ENCODE measurements around the gene MTF1.

Gene MTF1

GRCh38 chr1:37824001-37824400, 35.4 kb downstream of the MTF1 start:
- peaks cover 37% of the 10 kb centered on the region for H3K36me3 ChIP-seq (ENCODE audit: insufficient read depth, low read length)

GRCh38 chr1:37822906-37823815, 36.2 kb downstream of the MTF1 start:
- H3K36me3 ChIP-seq (ENCODE audit: insufficient read depth, low read length) = peaks cover 37% of the 10 kb centered on the region
- H3K27ac ChIP-seq (ENCODE audit: low read depth, low read length) = no peak overlapping the region
- no peaks in the 10 kb centered on the region for H3K9me3 ChIP-seq (ENCODE audit: low read length)
- no peaks in the 10 kb centered on the region for H3K4me1 ChIP-seq (ENCODE audit: insufficient read depth, low read length)
- no peak overlapping the region for H3K9ac ChIP-seq (ENCODE audit: low read length)
- no peaks in the 10 kb centered on the region for H3K27me3 ChIP-seq (ENCODE audit: control insufficient read depth in 1 of 2, insufficient read depth in 2 of 2, low read length in 2 of 2)
- no peak overlapping the region for H3K4me3 ChIP-seq (ENCODE audit: low read depth in 1 of 2, low read length in 2 of 2)

More at GRCh38 chr1:37824001-37824400, 35.4 kb downstream of the MTF1 start:
- Histone ChIP-seq H3K9me3 (ENCODE audit: low read length) (no peaks in the 10 kb centered on the region), H3K9ac (ENCODE audit: low read length) (no peak overlapping the region), H3K4me1 (ENCODE audit: insufficient read depth, low read length) (no peaks in the 10 kb centered on the region), H3K4me3 (ENCODE audit: low read depth in 1 of 2, low read length in 2 of 2) (no peak overlapping the region), H3K27me3 (ENCODE audit: control insufficient read depth in 1 of 2, insufficient read depth in 2 of 2, low read length in 2 of 2) (no peaks in the 10 kb centered on the region), H3K27ac (ENCODE audit: low read depth, low read length) (no peak overlapping the region)

GRCh38 chr1:37821481-37821880, 37.9 kb downstream of the MTF1 start:
- H3K9ac ChIP-seq (ENCODE audit: low read length) = no peak overlapping the region
- H3K27me3 ChIP-seq (ENCODE audit: control insufficient read depth in 1 of 2, insufficient read depth in 2 of 2, low read length in 2 of 2) = no peaks in the 10 kb centered on the region
- H3K4me1 ChIP-seq (ENCODE audit: insufficient read depth, low read length) = no peaks in the 10 kb centered on the region
- no peaks in the 10 kb centered on the region for H3K9me3 ChIP-seq (ENCODE audit: low read length)
- H3K4me3 ChIP-seq (ENCODE audit: low read depth in 1 of 2, low read length in 2 of 2) = no peak overlapping the region
- H3K36me3 ChIP-seq (ENCODE audit: insufficient read depth, low read length) = peaks cover 44% of the 10 kb centered on the region
- H3K27ac ChIP-seq (ENCODE audit: low read depth, low read length) = no peak overlapping the region

- H3K27me3 ChIP-seq (ENCODE audit: control insufficient read depth in 1 of 2, insufficient read depth in 2 of 2, low read length in 2 of 2) = no peaks in the 10 kb centered on the region
- no peak overlapping the region for H3K9ac ChIP-seq (ENCODE audit: low read length)
- H3K36me3 ChIP-seq (ENCODE audit: insufficient read depth, low read length) = peaks cover 43% of the 10 kb centered on the region
- H3K9me3 ChIP-seq (ENCODE audit: low read length) = no peaks in the 10 kb centered on the region
- no peak overlapping the region for H3K4me3 ChIP-seq (ENCODE audit: low read depth in 1 of 2, low read length in 2 of 2)
- no peak overlapping the region for H3K27ac ChIP-seq (ENCODE audit: low read depth, low read length)
- H3K4me1 ChIP-seq (ENCODE audit: insufficient read depth, low read length) = no peaks in the 10 kb centered on the region
Observed at GRCh38 chr1:37817481-37817880, 41.9 kb downstream of the MTF1 start.

GRCh38 chr1:37814252-37814651, 45.1 kb downstream of the MTF1 start:
- no peak overlapping the region for H3K27ac ChIP-seq (ENCODE audit: low read depth, low read length)
- no peaks in the 10 kb centered on the region for H3K9me3 ChIP-seq (ENCODE audit: low read length)
- peaks cover 28% of the 10 kb centered on the region for H3K36me3 ChIP-seq (ENCODE audit: insufficient read depth, low read length)
- peaks cover 8% of the 10 kb centered on the region for H3K4me1 ChIP-seq (ENCODE audit: insufficient read depth, low read length)
- no peak overlapping the region for H3K9ac ChIP-seq (ENCODE audit: low read length)
- no peaks in the 10 kb centered on the region for H3K27me3 ChIP-seq (ENCODE audit: control insufficient read depth in 1 of 2, insufficient read depth in 2 of 2, low read length in 2 of 2)
- H3K4me3 ChIP-seq (ENCODE audit: low read depth in 1 of 2, low read length in 2 of 2) = no peak overlapping the region

- no peak overlapping the region for H3K4me3 ChIP-seq (ENCODE audit: low read depth in 1 of 2, low read length in 2 of 2)
- H3K27me3 ChIP-seq (ENCODE audit: control insufficient read depth in 1 of 2, insufficient read depth in 2 of 2, low read length in 2 of 2) = no peaks in the 10 kb centered on the region
- H3K36me3 ChIP-seq (ENCODE audit: insufficient read depth, low read length) = peaks cover 28% of the 10 kb centered on the region
- H3K9me3 ChIP-seq (ENCODE audit: low read length) = no peaks in the 10 kb centered on the region
- H3K9ac ChIP-seq (ENCODE audit: low read length) = no peak overlapping the region
- H3K4me1 ChIP-seq (ENCODE audit: insufficient read depth, low read length) = peaks cover 12% of the 10 kb centered on the region
- no peak overlapping the region for H3K27ac ChIP-seq (ENCODE audit: low read depth, low read length)
Observed at GRCh38 chr1:37813529-37814145, 45.8 kb downstream of the MTF1 start.

- H3K4me3 ChIP-seq (ENCODE audit: low read depth in 1 of 2, low read length in 2 of 2) = no peak overlapping the region
- peaks cover 24% of the 10 kb centered on the region for H3K4me1 ChIP-seq (ENCODE audit: insufficient read depth, low read length)
- no peak overlapping the region for H3K9ac ChIP-seq (ENCODE audit: low read length)
- H3K9me3 ChIP-seq (ENCODE audit: low read length) = no peaks in the 10 kb centered on the region
- H3K27me3 ChIP-seq (ENCODE audit: control insufficient read depth in 1 of 2, insufficient read depth in 2 of 2, low read length in 2 of 2) = no peaks in the 10 kb centered on the region
- H3K36me3 ChIP-seq (ENCODE audit: insufficient read depth, low read length) = peaks cover 25% of the 10 kb centered on the region
- no peak overlapping the region for H3K27ac ChIP-seq (ENCODE audit: low read depth, low read length)
Observed at GRCh38 chr1:37811027-37811655, 48.3 kb downstream of the MTF1 start.

GRCh38 chr1:37809942-37810341, 49.5 kb downstream of the MTF1 start:
- no peak overlapping the region for H3K9ac ChIP-seq (ENCODE audit: low read length)
- H3K4me1 ChIP-seq (ENCODE audit: insufficient read depth, low read length) = peaks cover 24% of the 10 kb centered on the region
- no peaks in the 10 kb centered on the region for H3K9me3 ChIP-seq (ENCODE audit: low read length)
- H3K27me3 ChIP-seq (ENCODE audit: control insufficient read depth in 1 of 2, insufficient read depth in 2 of 2, low read length in 2 of 2) = no peaks in the 10 kb centered on the region
- no peak overlapping the region for H3K27ac ChIP-seq (ENCODE audit: low read depth, low read length)
- H3K4me3 ChIP-seq (ENCODE audit: low read depth in 1 of 2, low read length in 2 of 2) = no peak overlapping the region
- peaks cover 23% of the 10 kb centered on the region for H3K36me3 ChIP-seq (ENCODE audit: insufficient read depth, low read length)

- H3K27ac ChIP-seq (ENCODE audit: low read depth, low read length) = peak overlapping the region; percentile 62
- peaks cover 31% of the 10 kb centered on the region for H3K36me3 ChIP-seq (ENCODE audit: insufficient read depth, low read length)
- H3K27me3 ChIP-seq (ENCODE audit: control insufficient read depth in 1 of 2, insufficient read depth in 2 of 2, low read length in 2 of 2) = no peaks in the 10 kb centered on the region
- H3K4me3 ChIP-seq (ENCODE audit: low read depth in 1 of 2, low read length in 2 of 2) = peak overlapping the region; percentile 63 to 67
- H3K4me1 ChIP-seq (ENCODE audit: insufficient read depth, low read length) = peaks cover 24% of the 10 kb centered on the region
- H3K9me3 ChIP-seq (ENCODE audit: low read length) = no peaks in the 10 kb centered on the region
- peak overlapping the region; percentile 63 for H3K9ac ChIP-seq (ENCODE audit: low read length)
Observed at GRCh38 chr1:37808369-37809319, 50.7 kb downstream of the MTF1 start.

- Histone ChIP-seq H3K27ac (ENCODE audit: low read depth, low read length) (peak within 1 kb of the TSS; percentile 64), H3K4me1 (ENCODE audit: insufficient read depth, low read length) (peaks cover 24% of the 10 kb centered on the region), H3K36me3 (ENCODE audit: insufficient read depth, low read length) (peaks cover 39% of the 10 kb centered on the region), H3K9me3 (ENCODE audit: low read length) (no peaks in the 10 kb centered on the region), H3K27me3 (ENCODE audit: control insufficient read depth in 1 of 2, insufficient read depth in 2 of 2, low read length in 2 of 2) (no peaks in the 10 kb centered on the region), H3K9ac (ENCODE audit: low read length) (peak within 1 kb of the TSS; percentile 80), H3K4me3 (ENCODE audit: low read depth in 1 of 2, low read length in 2 of 2) (peak within 1 kb of the TSS; percentile 63 to 67)
Observed at GRCh38 chr1:37807555-37808368, 51.6 kb downstream of the MTF1 start, which contains the start of the genes C1orf122 and YRDC. TSS of gene C1orf122 (plus strand) at chr1:37807790. CDS start at chr1:37808405, 615 bp downstream. TSS of gene YRDC (minus strand) at chr1:37808208. CDS start at chr1:37808180, 28 bp downstream.
